BE2C (cell line): Measurements from ENCODE around the gene NXPH1.

Source experiments
- DNase-seq: peaks from one replicate; pipeline ENCODE4 v3.0.0-alpha.2; 2020
- H3K27me3 ChIP-seq: fragments of 250-450 bp; sonication (Bioruptor Pico); 2 replicates; pipeline ENCODE4 v1.5.1; 2020; ENCODE audit warnings: mild to moderate bottlenecking
- H3K36me3 ChIP-seq: fragments of 250-450 bp; sonication (Bioruptor Pico); 2 replicates; pipeline ENCODE4 v1.5.1; 2020; ENCODE audit warnings: mild to moderate bottlenecking
- H3K4me1 ChIP-seq: fragments of 250-450 bp; sonication (Bioruptor Pico); 2 replicates; pipeline ENCODE4 v1.5.1; 2020
- H3K4me3 ChIP-seq: 2 replicates; pipeline ENCODE4 v1.5.1; 2011; ENCODE audit warnings: low read depth, low read length
- H3K9me3 ChIP-seq: fragments of 250-450 bp; sonication (Bioruptor Pico); 2 replicates; pipeline ENCODE4 v1.5.1; 2020
- CTCF ChIP-seq: IDR thresholded peaks from 2 replicates; pipeline ENCODE4 v1.5.1; 2012; ENCODE audit warnings: mild to moderate bottlenecking, low read depth, low read length

NXPH1 gene

GRCh38 chr7:8747338-8747737 is 313.9 kb downstream of the NXPH1 start:
- Histone ChIP-seq H3K4me1 (peaks cover 12% of the 10 kb centered on the region), H3K27me3 (no peaks in the 10 kb centered on the region)
- DNase-seq: no peak

DNA sequence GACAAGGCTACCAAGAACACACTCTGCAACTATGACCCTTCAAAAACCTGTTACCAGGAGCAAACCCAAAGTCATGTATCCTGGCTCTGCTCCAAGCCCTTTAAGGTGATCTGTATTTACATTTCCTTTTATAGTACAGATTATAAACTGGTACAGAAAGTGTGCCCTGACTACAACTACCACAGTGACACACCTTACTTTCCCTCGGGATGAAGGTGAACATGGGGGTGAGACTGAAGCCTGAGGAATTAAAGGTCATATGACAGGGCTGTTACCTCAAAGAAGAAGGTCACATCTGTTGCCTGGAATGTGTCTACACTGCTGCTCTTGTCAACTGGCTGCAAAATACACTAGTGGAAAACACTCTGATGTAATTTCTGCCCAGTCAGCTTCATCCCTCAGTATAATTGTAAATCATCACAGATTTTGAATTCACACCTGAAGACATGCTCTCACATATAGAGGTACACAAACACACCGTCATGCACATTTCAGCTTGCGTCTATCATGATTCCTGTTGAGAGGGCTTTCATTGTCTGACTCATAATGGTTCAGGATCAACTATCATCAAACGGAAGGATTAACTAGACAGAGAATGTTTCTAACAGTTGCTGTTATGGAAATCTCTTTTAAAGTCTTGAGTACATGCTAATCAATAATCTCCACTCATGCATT is 318.3 kb downstream of the NXPH1 start:
- H3K27me3 ChIP-seq: no peaks in the 10 kb centered on the region
- no peak overlapping the region for H3K4me3 ChIP-seq
- peaks cover 12% of the 10 kb centered on the region for H3K4me1 ChIP-seq
- no peak for TF ChIP-seq CTCF
- H3K9me3 ChIP-seq: no peaks in the 10 kb centered on the region
- DNase-seq: no peak
- H3K36me3 ChIP-seq: no peaks in the 10 kb centered on the region

More at GRCh38 chr7:8747338-8747737, 313.9 kb downstream of the NXPH1 start:
- Histone ChIP-seq H3K9me3 (no peaks in the 10 kb centered on the region), H3K4me3 (no peak overlapping the region), H3K36me3 (no peaks in the 10 kb centered on the region)
- TF ChIP-seq CTCF: no peak

DNA sequence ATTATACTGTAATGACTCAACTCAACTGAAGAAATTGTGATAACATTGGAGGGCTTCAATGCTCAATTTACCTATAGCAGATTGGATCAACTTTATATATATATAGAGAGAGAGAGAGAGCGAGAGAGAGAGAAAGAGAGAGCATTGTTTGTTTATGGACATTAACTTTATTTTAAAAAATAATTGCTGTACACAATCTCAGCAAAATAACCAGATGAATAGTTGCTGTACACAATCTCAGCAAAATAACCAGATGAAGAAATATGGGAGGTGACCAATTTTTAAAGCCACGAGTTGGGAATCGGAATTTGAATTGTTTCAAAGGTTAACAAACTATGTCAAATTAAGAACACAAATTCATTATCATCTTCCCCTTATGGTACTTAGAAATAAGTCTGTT is 319.9 kb downstream of the NXPH1 start:
- Histone ChIP-seq H3K9me3 (no peaks in the 10 kb centered on the region), H3K4me3 (no peak overlapping the region), H3K4me1 (peaks cover 3% of the 10 kb centered on the region), H3K27me3 (no peaks in the 10 kb centered on the region), H3K36me3 (no peaks in the 10 kb centered on the region)
- no peak for DNase-seq
- TF ChIP-seq CTCF: no peak

DNA sequence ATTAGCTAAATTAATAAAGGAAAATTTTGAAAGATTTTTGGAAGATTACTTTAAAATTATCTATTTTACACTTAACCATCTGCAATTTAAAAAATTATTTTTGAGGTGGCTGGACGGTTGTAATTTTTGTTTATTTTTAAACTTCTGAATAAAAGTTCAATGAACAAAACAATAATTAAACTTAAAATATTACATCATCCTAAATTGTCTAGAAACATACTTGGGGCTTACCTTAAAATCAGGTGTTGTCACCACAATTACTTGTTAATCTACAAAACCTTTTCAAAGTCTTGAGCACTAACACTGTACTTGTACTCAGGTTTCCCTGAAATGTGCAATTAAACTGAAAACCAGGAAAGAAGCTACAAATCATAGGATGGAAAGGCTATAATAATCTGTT is 328.3 kb downstream of the NXPH1 start:
- no peak for DNase-seq
- no peak for TF ChIP-seq CTCF
- H3K4me3 ChIP-seq: no peak overlapping the region

DNA sequence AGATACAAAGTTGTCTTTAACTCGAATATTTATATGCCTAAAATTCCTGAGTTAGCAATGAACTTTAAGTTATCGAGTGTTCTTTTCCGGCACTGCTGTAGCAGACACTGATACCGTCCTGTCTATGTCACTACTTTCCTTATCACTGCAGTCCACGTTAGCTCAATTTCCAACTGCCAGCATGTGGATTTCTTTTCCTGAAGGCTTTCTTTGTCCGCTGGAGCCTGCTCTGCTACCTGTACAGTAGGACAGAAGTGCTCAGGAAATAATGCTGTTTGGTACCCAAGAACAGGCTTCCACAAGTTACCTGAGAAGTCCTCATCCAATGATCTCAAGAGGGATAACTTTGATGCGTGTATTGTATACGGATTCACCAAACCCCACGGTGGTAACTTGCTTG is 329.4 kb downstream of the NXPH1 start:
- TF ChIP-seq CTCF: no peak
- H3K4me1 ChIP-seq: no peaks in the 10 kb centered on the region
- H3K4me3 ChIP-seq: no peak overlapping the region
- no peaks in the 10 kb centered on the region for H3K36me3 ChIP-seq
- no peaks in the 10 kb centered on the region for H3K27me3 ChIP-seq
- H3K9me3 ChIP-seq: no peaks in the 10 kb centered on the region
- no peak for DNase-seq

More for the DNA sequence above, 328.3 kb downstream of the NXPH1 start:
- Histone ChIP-seq H3K9me3 (no peaks in the 10 kb centered on the region), H3K36me3 (no peaks in the 10 kb centered on the region), H3K4me1 (no peaks in the 10 kb centered on the region), H3K27me3 (no peaks in the 10 kb centered on the region)

GRCh38 chr7:8765374-8765773 is 332.0 kb downstream of the NXPH1 start:
- H3K36me3 ChIP-seq: no peaks in the 10 kb centered on the region
- no peak for TF ChIP-seq CTCF

More at GRCh38 chr7:8765374-8765773, 332.0 kb downstream of the NXPH1 start:
- Histone ChIP-seq H3K9me3 (no peaks in the 10 kb centered on the region), H3K4me1 (no peaks in the 10 kb centered on the region), H3K4me3 (no peak overlapping the region), H3K27me3 (no peaks in the 10 kb centered on the region)
- DNase-seq: no peak
